GM23338 (cell line): ENCODE data around the gene DNAJC12. TPM values are rescaled to one million over a fixed set of nuclear protein-coding genes. Genes with fewer than 3 reads are reported as not detected.

Source experiments
- ATAC-seq: fragments of 200-7000 bp; cut with Tn5 transposase; 3 replicates; pipeline ENCODE4 v1.9.1; 2020
- DNase-seq: peaks from one replicate; pipeline ENCODE4 v3.0.0-alpha.2; 2015; ENCODE audit warnings: low spot score
- H2AFZ ChIP-seq: fragments of 200-600 bp; sonication (generic); 2 replicates; pipeline ENCODE4 v1.8.0; 2016; ENCODE audit warnings: antibody characterized with exemption, mild to moderate bottlenecking, moderate library complexity
- H3F3A ChIP-seq: fragments of 200-600 bp; sonication (generic); replicated peaks from 2 replicates; pipeline ENCODE4 v1.8.0; 2017; ENCODE audit warnings: antibody characterized with exemption, mixed run types, low read depth
- H3K27ac ChIP-seq: fragments of 200-600 bp; sonication (generic); 2 replicates; pipeline ENCODE4 v1.6.1; 2016; ENCODE audit warnings: low read depth
- H3K27me3 ChIP-seq: fragments of 200-600 bp; sonication (generic); 2 replicates; pipeline ENCODE4 v1.8.0; 2016; ENCODE audit warnings: mild to moderate bottlenecking, mixed run types, moderate library complexity; ENCODE audit not compliant: insufficient read depth
- H3K36me3 ChIP-seq: fragments of 200-600 bp; sonication (generic); 2 replicates; pipeline ENCODE4 v1.8.0; 2016; ENCODE audit warnings: mild to moderate bottlenecking; ENCODE audit not compliant: insufficient read depth
- H3K4me1 ChIP-seq: fragments of 200-600 bp; sonication (generic); 2 replicates; pipeline ENCODE4 v1.8.0; 2016; ENCODE audit warnings: mild to moderate bottlenecking, moderate library complexity; ENCODE audit not compliant: insufficient read depth
- H3K4me2 ChIP-seq: fragments of 200-600 bp; sonication (generic); 2 replicates; pipeline ENCODE4 v1.7.1; 2017; ENCODE audit warnings: mixed run types
- H3K4me3 ChIP-seq: fragments of 200-600 bp; sonication (generic); 2 replicates; pipeline ENCODE4 v1.6.1; 2016; ENCODE audit warnings: mixed run types
- H3K79me2 ChIP-seq: fragments of 200-600 bp; sonication (generic); replicated peaks from 2 replicates; pipeline ENCODE4 v1.8.0; 2017; ENCODE audit warnings: mild to moderate bottlenecking; ENCODE audit not compliant: insufficient read depth
- H3K9me2 ChIP-seq: fragments of 200-600 bp; sonication (generic); 2 replicates; pipeline ENCODE4 v1.8.0; 2017; ENCODE audit not compliant: insufficient read depth
- H4K20me1 ChIP-seq: fragments of 200-600 bp; sonication (generic); replicated peaks from 2 replicates; pipeline ENCODE4 v1.8.0; 2017; ENCODE audit warnings: mild to moderate bottlenecking; ENCODE audit not compliant: insufficient read depth
- H3K27ac Mint-ChIP-seq: 2 replicates; pipeline ENCODE4 v1.8.0; 2020; ENCODE audit warnings: inconsistent platforms, mild to moderate bottlenecking, moderate library complexity, mixed read lengths
- H3K27me3 Mint-ChIP-seq: 3 replicates; pipeline ENCODE4 v1.8.0; 2022; ENCODE audit warnings: low read depth, mild to moderate bottlenecking, moderate library complexity, mixed read lengths, inconsistent platforms; ENCODE audit not compliant: insufficient read depth, poor library complexity
- H3K36me3 Mint-ChIP-seq: 3 replicates; pipeline ENCODE4 v1.8.0; 2021; ENCODE audit warnings: low read depth, mild to moderate bottlenecking, inconsistent platforms, moderate library complexity, mixed read lengths
- H3K4me1 Mint-ChIP-seq: 3 replicates; pipeline ENCODE4 v1.8.0; 2020; ENCODE audit warnings: mild to moderate bottlenecking, inconsistent platforms, mixed read lengths
- H3K4me3 Mint-ChIP-seq: 3 replicates; pipeline ENCODE4 v1.8.0; 2021; ENCODE audit warnings: moderate library complexity, mild to moderate bottlenecking, inconsistent platforms, mixed read lengths
- H3K9me3 Mint-ChIP-seq: 3 replicates; pipeline ENCODE4 v1.8.0; 2020; ENCODE audit warnings: moderate library complexity, mild to moderate bottlenecking, inconsistent platforms, mixed read lengths
- EZH2 ChIP-seq: fragments of 200-600 bp; sonication (generic); IDR thresholded peaks from one replicate; pipeline ENCODE4 v1.8.0; 2017; ENCODE audit warnings: antibody characterized with exemption, mild to moderate bottlenecking, low read depth; ENCODE audit not compliant: unreplicated experiment
- POLR2AphosphoS5 ChIP-seq: IDR thresholded peaks from 2 replicates; pipeline ENCODE4 v1.6.1; 2016; ENCODE audit warnings: antibody characterized with exemption, low read depth
- REST ChIP-seq: IDR thresholded peaks from one replicate; pipeline ENCODE4 v1.6.1; 2018; ENCODE audit warnings: antibody characterized with exemption; ENCODE audit not compliant: unreplicated experiment
- ZNF114 ChIP-seq: fragments of 250-450 bp; sonication (Bioruptor Pico); IDR thresholded peaks from 2 replicates; pipeline ENCODE4 v1.5.0; 2020; ENCODE audit warnings: mild to moderate bottlenecking, moderate library complexity
- ZNF331 ChIP-seq: fragments of 250-450 bp; sonication (Bioruptor Pico); IDR thresholded peaks from 2 replicates; pipeline ENCODE4 v1.5.0; 2020; ENCODE audit warnings: low read depth, mild to moderate bottlenecking, moderate library complexity
- polyA plus RNA-seq: library from polyadenylated mRNA; unstranded; fragments of >200 nt; fragmentation: Nextera tagmentation; extraction: Ambion mirVana; gene quantifications from 2 replicates; pipeline ENCODE4 v1.2.1, GENCODE V29; 2016
- total RNA-seq: library from RNA; depleted of rRNA; stranded (reverse); fragments of >200 nt; shearing (Covaris generic); gene quantifications from 2 replicates; pipeline ENCODE4 v1.2.3, GENCODE V29; 2014
- TF ChIP-seq, protein P1 (sequence below): fragments of 250-450 bp; sonication (Bioruptor Pico); IDR thresholded peaks from 2 replicates; pipeline ENCODE4 v1.5.0; 2020; ENCODE audit warnings: mild to moderate bottlenecking, moderate library complexity
- TF ChIP-seq, protein P2 (sequence below): IDR thresholded peaks from 2 replicates; pipeline ENCODE4 v1.6.1; 2016; ENCODE audit warnings: antibody characterized with exemption

The DNAJC12 gene
- total and polyA plus RNA-seq, 2 experiments from 2014 or later: 2.2 to 4.5 TPM

- TF ChIP-seq, protein P1, sequence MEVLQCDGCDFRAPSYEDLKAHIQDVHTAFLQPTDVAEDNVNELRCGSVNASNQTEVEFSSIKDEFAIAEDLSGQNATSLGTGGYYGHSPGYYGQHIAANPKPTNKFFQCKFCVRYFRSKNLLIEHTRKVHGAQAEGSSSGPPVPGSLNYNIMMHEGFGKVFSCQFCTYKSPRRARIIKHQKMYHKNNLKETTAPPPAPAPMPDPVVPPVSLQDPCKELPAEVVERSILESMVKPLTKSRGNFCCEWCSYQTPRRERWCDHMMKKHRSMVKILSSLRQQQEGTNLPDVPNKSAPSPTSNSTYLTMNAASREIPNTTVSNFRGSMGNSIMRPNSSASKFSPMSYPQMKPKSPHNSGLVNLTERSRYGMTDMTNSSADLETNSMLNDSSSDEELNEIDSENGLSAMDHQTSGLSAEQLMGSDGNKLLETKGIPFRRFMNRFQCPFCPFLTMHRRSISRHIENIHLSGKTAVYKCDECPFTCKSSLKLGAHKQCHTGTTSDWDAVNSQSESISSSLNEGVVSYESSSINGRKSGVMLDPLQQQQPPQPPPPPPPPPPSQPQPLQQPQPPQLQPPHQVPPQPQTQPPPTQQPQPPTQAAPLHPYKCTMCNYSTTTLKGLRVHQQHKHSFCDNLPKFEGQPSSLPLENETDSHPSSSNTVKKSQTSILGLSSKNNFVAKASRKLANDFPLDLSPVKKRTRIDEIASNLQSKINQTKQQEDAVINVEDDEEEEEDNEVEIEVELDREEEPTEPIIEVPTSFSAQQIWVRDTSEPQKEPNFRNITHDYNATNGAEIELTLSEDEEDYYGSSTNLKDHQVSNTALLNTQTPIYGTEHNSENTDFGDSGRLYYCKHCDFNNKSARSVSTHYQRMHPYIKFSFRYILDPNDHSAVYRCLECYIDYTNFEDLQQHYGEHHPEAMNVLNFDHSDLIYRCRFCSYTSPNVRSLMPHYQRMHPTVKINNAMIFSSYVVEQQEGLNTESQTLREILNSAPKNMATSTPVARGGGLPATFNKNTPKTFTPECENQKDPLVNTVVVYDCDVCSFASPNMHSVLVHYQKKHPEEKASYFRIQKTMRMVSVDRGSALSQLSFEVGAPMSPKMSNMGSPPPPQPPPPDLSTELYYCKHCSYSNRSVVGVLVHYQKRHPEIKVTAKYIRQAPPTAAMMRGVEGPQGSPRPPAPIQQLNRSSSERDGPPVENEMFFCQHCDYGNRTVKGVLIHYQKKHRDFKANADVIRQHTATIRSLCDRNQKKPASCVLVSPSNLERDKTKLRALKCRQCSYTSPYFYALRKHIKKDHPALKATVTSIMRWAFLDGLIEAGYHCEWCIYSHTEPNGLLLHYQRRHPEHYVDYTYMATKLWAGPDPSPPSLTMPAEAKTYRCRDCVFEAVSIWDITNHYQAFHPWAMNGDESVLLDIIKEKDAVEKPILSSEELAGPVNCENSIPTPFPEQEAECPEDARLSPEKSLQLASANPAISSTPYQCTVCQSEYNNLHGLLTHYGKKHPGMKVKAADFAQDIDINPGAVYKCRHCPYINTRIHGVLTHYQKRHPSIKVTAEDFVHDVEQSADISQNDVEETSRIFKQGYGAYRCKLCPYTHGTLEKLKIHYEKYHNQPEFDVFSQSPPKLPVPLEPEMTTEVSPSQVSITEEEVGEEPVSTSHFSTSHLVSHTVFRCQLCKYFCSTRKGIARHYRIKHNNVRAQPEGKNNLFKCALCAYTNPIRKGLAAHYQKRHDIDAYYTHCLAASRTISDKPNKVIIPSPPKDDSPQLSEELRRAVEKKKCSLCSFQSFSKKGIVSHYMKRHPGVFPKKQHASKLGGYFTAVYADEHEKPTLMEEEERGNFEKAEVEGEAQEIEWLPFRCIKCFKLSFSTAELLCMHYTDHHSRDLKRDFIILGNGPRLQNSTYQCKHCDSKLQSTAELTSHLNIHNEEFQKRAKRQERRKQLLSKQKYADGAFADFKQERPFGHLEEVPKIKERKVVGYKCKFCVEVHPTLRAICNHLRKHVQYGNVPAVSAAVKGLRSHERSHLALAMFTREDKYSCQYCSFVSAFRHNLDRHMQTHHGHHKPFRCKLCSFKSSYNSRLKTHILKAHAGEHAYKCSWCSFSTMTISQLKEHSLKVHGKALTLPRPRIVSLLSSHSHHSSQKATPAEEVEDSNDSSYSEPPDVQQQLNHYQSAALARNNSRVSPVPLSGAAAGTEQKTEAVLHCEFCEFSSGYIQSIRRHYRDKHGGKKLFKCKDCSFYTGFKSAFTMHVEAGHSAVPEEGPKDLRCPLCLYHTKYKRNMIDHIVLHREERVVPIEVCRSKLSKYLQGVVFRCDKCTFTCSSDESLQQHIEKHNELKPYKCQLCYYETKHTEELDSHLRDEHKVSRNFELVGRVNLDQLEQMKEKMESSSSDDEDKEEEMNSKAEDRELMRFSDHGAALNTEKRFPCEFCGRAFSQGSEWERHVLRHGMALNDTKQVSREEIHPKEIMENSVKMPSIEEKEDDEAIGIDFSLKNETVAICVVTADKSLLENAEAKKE: no peak
- TF ChIP-seq POLR2AphosphoS5: no peak
- no peak for TF ChIP-seq ZNF331 (CRISPR knock-in tag)
Measured at GRCh38 chr10:67801118-67801517, 36.9 kb downstream of the DNAJC12 start (continued).

DNA sequence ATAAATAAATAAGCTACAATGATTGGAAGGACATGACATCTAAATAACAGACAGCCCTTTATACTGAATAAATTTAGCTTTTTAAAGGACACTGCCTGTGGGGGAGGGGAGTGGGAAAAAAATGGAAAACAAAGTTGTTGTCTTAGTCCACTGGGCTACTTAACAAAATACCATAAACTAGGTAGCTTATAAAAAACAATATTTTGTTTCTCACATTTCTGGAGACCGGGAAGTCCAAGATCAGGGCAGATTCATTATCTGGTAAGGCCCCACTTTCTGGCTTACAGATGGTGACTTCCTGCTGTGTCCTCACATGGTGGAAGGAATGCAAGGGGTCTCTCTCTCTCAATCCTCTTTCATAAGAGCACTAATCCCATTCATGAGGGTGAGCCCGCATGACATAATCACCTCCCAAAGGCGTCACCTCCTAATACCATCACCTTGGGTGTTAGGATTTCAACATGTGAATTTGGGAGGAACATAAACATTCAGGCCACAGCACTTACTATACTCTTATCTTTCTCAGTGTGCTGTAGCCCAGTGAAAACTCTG lies 43.0 kb downstream of the DNAJC12 start:
- H3K9me3 Mint-ChIP-seq: no peaks in the 10 kb centered on the region
- H3K27me3 ChIP-seq: no peaks in the 10 kb centered on the region
- TF ChIP-seq REST (no peak), ZNF114 (no peak), EZH2 (no peak)
- TF ChIP-seq, protein P2, sequence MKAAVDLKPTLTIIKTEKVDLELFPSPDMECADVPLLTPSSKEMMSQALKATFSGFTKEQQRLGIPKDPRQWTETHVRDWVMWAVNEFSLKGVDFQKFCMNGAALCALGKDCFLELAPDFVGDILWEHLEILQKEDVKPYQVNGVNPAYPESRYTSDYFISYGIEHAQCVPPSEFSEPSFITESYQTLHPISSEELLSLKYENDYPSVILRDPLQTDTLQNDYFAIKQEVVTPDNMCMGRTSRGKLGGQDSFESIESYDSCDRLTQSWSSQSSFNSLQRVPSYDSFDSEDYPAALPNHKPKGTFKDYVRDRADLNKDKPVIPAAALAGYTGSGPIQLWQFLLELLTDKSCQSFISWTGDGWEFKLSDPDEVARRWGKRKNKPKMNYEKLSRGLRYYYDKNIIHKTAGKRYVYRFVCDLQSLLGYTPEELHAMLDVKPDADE: no peak
- H3K36me3 ChIP-seq: no peaks in the 10 kb centered on the region
- no peaks in the 10 kb centered on the region for H4K20me1 ChIP-seq
- H3K9me2 ChIP-seq: no peaks in the 10 kb centered on the region
- no peak overlapping the region for H2AFZ ChIP-seq
- no peaks in the 10 kb centered on the region for H3K79me2 ChIP-seq
- no peak overlapping the region for H3K4me3 ChIP-seq
- 0 out of 2 replicates have a peak overlapping the region, but pooled peaks have one; percentile 20 for H3K4me2 ChIP-seq
- peak; percentile 62 for DNase-seq
- H3K4me3 Mint-ChIP-seq: no peak overlapping the region
- H3K27me3 Mint-ChIP-seq: no peaks in the 10 kb centered on the region
- H3K4me1 Mint-ChIP-seq: peaks cover 27% of the 10 kb centered on the region
- no peak overlapping the region for H3K27ac Mint-ChIP-seq
- peaks cover 27% of the 10 kb centered on the region for H3K4me1 ChIP-seq
- ATAC-seq: peak; percentile 81
- no peak overlapping the region for H3K27ac ChIP-seq
- no peaks in the 10 kb centered on the region for H3K36me3 Mint-ChIP-seq
- H3F3A ChIP-seq: no peaks in the 10 kb centered on the region
